Endothelial cell (in vitro differentiated cells): ENCODE measurements around the gene SLC45A1. TPM values are rescaled to one million over a fixed set of nuclear protein-coding genes. Genes with fewer than 3 reads are reported as not detected.

Source experiments
- DNase-seq: peaks from one replicate; pipeline ENCODE4 v3.0.0; 2021; ENCODE audit warnings: low spot score
- H3K27ac Mint-ChIP-seq: one replicate; pipeline ENCODE4 v1.8.0; 2021; ENCODE audit warnings: mixed read lengths, inconsistent platforms; ENCODE audit not compliant: unreplicated experiment
- H3K27me3 Mint-ChIP-seq: one replicate; pipeline ENCODE4 v1.8.0; 2021; ENCODE audit warnings: mild to moderate bottlenecking, moderate library complexity, mixed read lengths, inconsistent platforms; ENCODE audit not compliant: unreplicated experiment
- H3K36me3 Mint-ChIP-seq: one replicate; pipeline ENCODE4 v1.8.0; 2021; ENCODE audit warnings: mild to moderate bottlenecking, low read depth, mixed read lengths, inconsistent platforms; ENCODE audit not compliant: unreplicated experiment
- H3K4me1 Mint-ChIP-seq: one replicate; pipeline ENCODE4 v1.8.0; 2021; ENCODE audit warnings: mild to moderate bottlenecking, mixed read lengths, inconsistent platforms; ENCODE audit not compliant: unreplicated experiment
- H3K4me3 Mint-ChIP-seq: one replicate; pipeline ENCODE4 v1.8.0; 2021; ENCODE audit warnings: mild to moderate bottlenecking, mixed read lengths, inconsistent platforms; ENCODE audit not compliant: unreplicated experiment
- H3K9me3 Mint-ChIP-seq: one replicate; pipeline ENCODE4 v1.8.0; 2021; ENCODE audit warnings: mixed read lengths, inconsistent platforms; ENCODE audit not compliant: unreplicated experiment
- CTCF ChIP-seq: fragments of 200-600 bp; sonication (generic); IDR thresholded peaks from one replicate; pipeline ENCODE4 v1.5.0; 2021; ENCODE audit warnings: antibody characterized with exemption; ENCODE audit not compliant: unreplicated experiment
- total RNA-seq: library from RNA; stranded (reverse); fragmentation: NEBNext Ultra II Directional; extraction: Animal tissue kit (Norgen Biotek cat#: 25700); gene quantifications from one replicate; pipeline ENCODE4 v1.2.1, GENCODE V29; 2021; ENCODE audit not compliant: unreplicated experiment

SLC45A1 gene
- total RNA-seq, 1 donor from 2014 or later = 0.62 TPM

- H3K36me3 Mint-ChIP-seq = no peaks in the 10 kb centered on the region
- no peaks in the 10 kb centered on the region for H3K4me1 Mint-ChIP-seq
- no peaks in the 10 kb centered on the region for H3K27me3 Mint-ChIP-seq
- H3K27ac Mint-ChIP-seq = no peak overlapping the region
- no peaks in the 10 kb centered on the region for H3K9me3 Mint-ChIP-seq
- no peak for DNase-seq
- H3K4me3 Mint-ChIP-seq = no peak overlapping the region
- TF ChIP-seq CTCF = no peak
These were observed 12.6 kb downstream of the SLC45A1 start for GRCh38 chr1:8330271-8331125.

GRCh38 chr1:8332806-8333205 lies 14.9 kb downstream of the SLC45A1 start:
- Mint-ChIP-seq H3K4me3 (no peak overlapping the region), H3K4me1 (no peaks in the 10 kb centered on the region), H3K27ac (no peak overlapping the region), H3K9me3 (no peaks in the 10 kb centered on the region), H3K27me3 (no peaks in the 10 kb centered on the region), H3K36me3 (peaks cover 4% of the 10 kb centered on the region)
- no peak for DNase-seq
- TF ChIP-seq CTCF = no peak

GRCh38 chr1:8333246-8333987 lies 15.5 kb downstream of the SLC45A1 start:
- Mint-ChIP-seq H3K27ac (no peak overlapping the region), H3K9me3 (no peaks in the 10 kb centered on the region), H3K27me3 (no peaks in the 10 kb centered on the region), H3K4me1 (no peaks in the 10 kb centered on the region), H3K4me3 (no peak overlapping the region), H3K36me3 (peaks cover 4% of the 10 kb centered on the region)
- no peak for DNase-seq
- no peak for TF ChIP-seq CTCF

GRCh38 chr1:8334106-8334851 lies 16.4 kb downstream of the SLC45A1 start:
- Mint-ChIP-seq H3K4me3 (no peak overlapping the region), H3K9me3 (no peaks in the 10 kb centered on the region), H3K27ac (no peak overlapping the region), H3K36me3 (peaks cover 4% of the 10 kb centered on the region), H3K4me1 (no peaks in the 10 kb centered on the region), H3K27me3 (no peaks in the 10 kb centered on the region)
- no peak for DNase-seq
- TF ChIP-seq CTCF = no peak
